Gastroesophageal sphincter (tissue), 3 donors: Measurements from ENCODE around the gene ZC3H18.

Source experiments
- EP300 ChIP-seq: sonication (generic); formaldehyde crosslinking; IDR thresholded peaks from one replicate; pipeline ENCODE4 v1.6.1; 2017; ENCODE audit warnings: antibody characterized with exemption, mild to moderate bottlenecking
- POLR2AphosphoS5 ChIP-seq: sonication (generic); formaldehyde crosslinking; IDR thresholded peaks from one replicate; pipeline ENCODE4 v1.6.1; 2017; ENCODE audit warnings: antibody characterized with exemption
- TF ChIP-seq, protein P1 (sequence below), 4 experiments: fragments of 200-600 bp in 2 of 4; fragments of 450-650 bp in 2 of 4; sonication (generic) in 1 of 4; IDR thresholded peaks; one replicate each; pipeline ENCODE4 v1.5.1; 2017 to 2019; ENCODE audit warnings: antibody characterized with exemption in 4 of 4, mild to moderate bottlenecking in 2 of 4, moderate library complexity in 2 of 4

DNA sequence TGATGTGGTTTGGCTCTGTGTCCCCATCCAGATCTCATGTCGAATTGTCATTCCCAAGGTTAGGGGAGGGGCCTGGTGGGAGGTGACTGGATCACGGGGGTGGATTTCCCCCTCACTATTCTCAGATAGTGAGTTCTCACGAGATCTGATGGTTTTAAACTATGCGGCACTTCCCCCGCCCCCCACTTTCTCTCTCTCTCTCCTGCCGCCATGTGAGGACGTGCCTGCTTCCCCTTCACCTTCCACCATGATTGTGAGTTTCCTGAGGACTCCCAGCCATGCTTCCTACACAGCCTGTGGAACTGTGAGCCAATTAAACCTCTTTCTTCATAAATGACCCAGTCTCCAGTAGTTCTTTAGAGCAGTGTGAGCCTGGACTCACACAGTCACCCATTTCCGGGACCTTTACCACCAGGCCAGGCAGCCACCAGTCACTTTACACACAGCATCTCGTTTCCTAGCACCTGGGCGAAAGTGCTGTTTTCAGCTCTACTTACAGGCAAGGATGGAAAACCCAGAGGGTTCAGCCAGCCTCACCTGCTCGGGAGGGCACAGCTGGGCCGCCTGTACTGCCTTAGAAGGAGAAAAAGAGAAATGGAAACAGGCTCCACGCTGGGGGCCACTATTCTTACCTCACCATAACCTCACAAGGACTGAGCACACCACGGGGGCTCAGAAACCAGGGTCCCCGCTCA is 13.8 kb upstream of the ZC3H18 start:
- TF ChIP-seq, protein P1, sequence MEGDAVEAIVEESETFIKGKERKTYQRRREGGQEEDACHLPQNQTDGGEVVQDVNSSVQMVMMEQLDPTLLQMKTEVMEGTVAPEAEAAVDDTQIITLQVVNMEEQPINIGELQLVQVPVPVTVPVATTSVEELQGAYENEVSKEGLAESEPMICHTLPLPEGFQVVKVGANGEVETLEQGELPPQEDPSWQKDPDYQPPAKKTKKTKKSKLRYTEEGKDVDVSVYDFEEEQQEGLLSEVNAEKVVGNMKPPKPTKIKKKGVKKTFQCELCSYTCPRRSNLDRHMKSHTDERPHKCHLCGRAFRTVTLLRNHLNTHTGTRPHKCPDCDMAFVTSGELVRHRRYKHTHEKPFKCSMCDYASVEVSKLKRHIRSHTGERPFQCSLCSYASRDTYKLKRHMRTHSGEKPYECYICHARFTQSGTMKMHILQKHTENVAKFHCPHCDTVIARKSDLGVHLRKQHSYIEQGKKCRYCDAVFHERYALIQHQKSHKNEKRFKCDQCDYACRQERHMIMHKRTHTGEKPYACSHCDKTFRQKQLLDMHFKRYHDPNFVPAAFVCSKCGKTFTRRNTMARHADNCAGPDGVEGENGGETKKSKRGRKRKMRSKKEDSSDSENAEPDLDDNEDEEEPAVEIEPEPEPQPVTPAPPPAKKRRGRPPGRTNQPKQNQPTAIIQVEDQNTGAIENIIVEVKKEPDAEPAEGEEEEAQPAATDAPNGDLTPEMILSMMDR (IDR thresholded peaks at IDR 0.05) = no peak
- no peak for TF ChIP-seq POLR2AphosphoS5
- no peak for TF ChIP-seq EP300
